IMR-90 (cell line): Measurements from ENCODE around the gene NRF1. TPM values are rescaled to one million over a fixed set of nuclear protein-coding genes. Genes with fewer than 3 reads are reported as not detected.

Experiments used
- ATAC-seq: fragments of 200-7000 bp; cut with Tn5 transposase; 2 replicates; pipeline ENCODE4 v1.9.1; 2020; ENCODE audit warnings: low read depth, mild to moderate bottlenecking, moderate library complexity
- BruUV-seq: library from RNA; stranded (reverse); fragments of 400-500 nt; replicated peaks from 2 replicates; lab custom pipeline; 2021; lab: Mats Ljungman, UMichigan
- CTCF ChIA-PET: fragments of 300-600 bp; formaldehyde crosslinking; extraction: SDS; loops from one replicate; lab custom pipeline; 2021; ENCODE audit warnings: antibody characterized with exemption; lab: Yijun Ruan, JAX
- POLR2A ChIA-PET: fragments of 300-600 bp; sonication (Branson Sonifier 250); formaldehyde crosslinking; loops from one replicate; lab custom pipeline; 2022; ENCODE audit warnings: antibody characterized with exemption; ENCODE audit not compliant: unreplicated experiment; lab: Charles Lee
- DNase-seq: peaks from one replicate; pipeline ENCODE4 v3.0.0; 2013
- H2AFZ ChIP-seq: replicated peaks from 2 replicates; pipeline ENCODE3; 2013; ENCODE audit warnings: low read length, mild to moderate bottlenecking; ENCODE audit not compliant: poor library complexity
- H2AK5ac ChIP-seq: 2 replicates; pipeline ENCODE4 v1.6.1; 2013; ENCODE audit warnings: low read depth, low read length, inconsistent platforms
- H2AK9ac ChIP-seq: replicated peaks from 2 replicates; pipeline ENCODE3; 2013; ENCODE audit warnings: mild to moderate bottlenecking, low read depth, low read length, moderate library complexity; ENCODE audit not compliant: poor library complexity
- H2BK120ac ChIP-seq: 2 replicates; pipeline ENCODE4 v1.6.1; 2013; ENCODE audit warnings: low read depth, low read length, inconsistent platforms
- H2BK15ac ChIP-seq: 3 replicates; pipeline ENCODE4 v1.6.1; 2013; ENCODE audit warnings: low read depth, low read length, inconsistent platforms
- H2BK20ac ChIP-seq: 2 replicates; pipeline ENCODE4 v1.6.1; 2013; ENCODE audit warnings: low read depth, mild to moderate bottlenecking, inconsistent platforms, low read length, moderate library complexity
- H2BK5ac ChIP-seq: 2 replicates; pipeline ENCODE4 v1.6.1; 2013; ENCODE audit warnings: mild to moderate bottlenecking, low read depth, low read length, inconsistent platforms; ENCODE audit not compliant: poor library complexity, severe bottlenecking
- H3K14ac ChIP-seq: replicated peaks from 2 replicates; pipeline ENCODE4 v1.6.1; 2013; ENCODE audit warnings: low read depth, low read length, inconsistent platforms
- H3K18ac ChIP-seq: 2 replicates; pipeline ENCODE4 v1.6.1; 2013; ENCODE audit warnings: low read depth, low read length, control low read depth
- H3K23ac ChIP-seq: 2 replicates; pipeline ENCODE4 v1.6.1; 2013; ENCODE audit warnings: low read depth, low read length, inconsistent platforms
- H3K27ac ChIP-seq: 2 replicates; pipeline ENCODE4 v1.5.1; 2013; ENCODE audit warnings: mild to moderate bottlenecking, control low read depth, low read length; ENCODE audit not compliant: insufficient read depth
- H3K27me3 ChIP-seq: 2 replicates; pipeline ENCODE4 v1.6.1; 2013; ENCODE audit warnings: low read length; ENCODE audit not compliant: control insufficient read depth, insufficient read depth
- H3K36me3 ChIP-seq: 2 replicates; pipeline ENCODE4 v1.6.1; 2013; ENCODE audit warnings: low read length, mixed read lengths; ENCODE audit not compliant: control insufficient read depth, insufficient read depth
- H3K4ac ChIP-seq: 2 replicates; pipeline ENCODE4 v1.6.1; 2013; ENCODE audit warnings: low read depth, low read length, inconsistent platforms
- H3K4me1 ChIP-seq: 2 replicates; pipeline ENCODE4 v1.6.1; 2013; ENCODE audit warnings: low read length, mixed read lengths; ENCODE audit not compliant: control insufficient read depth, insufficient read depth
- H3K4me2 ChIP-seq: 2 replicates; pipeline ENCODE4 v1.6.1; 2013; ENCODE audit warnings: low read depth, mild to moderate bottlenecking, control low read depth, low read length, moderate library complexity
- H3K4me3 ChIP-seq: 2 replicates; pipeline ENCODE4 v1.5.1; 2013; ENCODE audit warnings: low read depth, mild to moderate bottlenecking, control low read depth, low read length, moderate library complexity; ENCODE audit not compliant: insufficient read depth
- H3K56ac ChIP-seq: 2 replicates; pipeline ENCODE4 v1.6.1; 2013; ENCODE audit warnings: low read length, inconsistent platforms; ENCODE audit not compliant: insufficient read depth; ENCODE audit errors: extremely low read depth
- H3K79me1 ChIP-seq, 2 experiments: 2 replicates each; pipeline ENCODE4 v1.6.1; 2013; ENCODE audit warnings: low read length in 2 of 2, inconsistent platforms in 1 of 2, low read depth in 1 of 2
- H3K9ac ChIP-seq: 2 replicates; pipeline ENCODE4 v1.6.1; 2013; ENCODE audit warnings: low read depth, low read length, control low read depth
- H3K9me1 ChIP-seq: 2 replicates; pipeline ENCODE4 v1.6.1; 2013; ENCODE audit warnings: low read length, inconsistent platforms; ENCODE audit not compliant: insufficient read depth
- H3K9me3 ChIP-seq: 2 replicates; pipeline ENCODE4 v1.6.1; 2013; ENCODE audit warnings: low read length; ENCODE audit not compliant: control insufficient read depth, insufficient read depth
- H4K20me1 ChIP-seq: 2 replicates; pipeline ENCODE4 v1.6.1; 2013; ENCODE audit warnings: low read length, inconsistent platforms; ENCODE audit not compliant: insufficient read depth
- H4K5ac ChIP-seq: 2 replicates; pipeline ENCODE4 v1.6.1; 2013; ENCODE audit warnings: mild to moderate bottlenecking, low read depth, low read length, control low read depth
- H4K8ac ChIP-seq, 2 experiments: 2 replicates each; pipeline ENCODE4 v1.6.1; 2013; ENCODE audit warnings: low read depth in 2 of 2, low read length in 2 of 2, control low read depth in 1 of 2, inconsistent platforms in 1 of 2
- H4K91ac ChIP-seq: 2 replicates; pipeline ENCODE4 v1.6.1; 2013; ENCODE audit warnings: low read depth, low read length, inconsistent platforms; ENCODE audit not compliant: insufficient read depth
- ELK1 ChIP-seq: fragments of 150-350 bp; IDR thresholded peaks from 2 replicates; pipeline ENCODE4 v1.6.1; 2016; ENCODE audit warnings: low read depth, mild to moderate bottlenecking, low read length, moderate library complexity, borderline replicate concordance
- MAZ ChIP-seq: IDR thresholded peaks from 2 replicates; pipeline ENCODE4 v1.6.1; 2012; ENCODE audit warnings: low read depth, mild to moderate bottlenecking, low read length, improper control_type of control experiment, moderate library complexity, borderline replicate concordance
- WGBS, 2 experiments: methylation state at CpG; one replicate each; pipeline versions ENCODE4 v1.1.5 to v1.1.7; 2013; ENCODE audit warnings: missing lambda C conversion rate in 2 of 2; ENCODE audit not compliant: insufficient read length in 1 of 2; ENCODE audit errors: extremely low coverage in 2 of 2; 5-methylcytosine and 5-hydroxymethylcytosine counted together
- dilution Hi-C: fragments of 300-500 bp; cut with HindIII; formaldehyde crosslinking; loops from one replicate; pipeline ENCODE4 v1.14.3; 2018; ENCODE audit warnings: low sequenced_read_pairs; ENCODE audit not compliant: unreplicated experiment
- in situ Hi-C: fragments of 300-500 bp; cut with MboI; formaldehyde crosslinking; loops from 3 replicates; pipeline ENCODE4 v1.14.3; 2019; ENCODE audit warnings: low sequenced_read_pairs, inconsistent platforms, mixed read lengths
- intact Hi-C: fragments of 100-400 bp; cut with micrococcal nuclease; formaldehyde crosslinking; loops from 2 replicates; pipeline ENCODE4 v1.10.0; 2022
- polyA plus RNA-seq, 3 experiments: library from polyadenylated mRNA; depleted of rRNA; stranded (reverse); fragments of >200 nt; gene quantifications; 2 replicates each; pipeline ENCODE4 v1.2.3, GENCODE V29; 2012; ENCODE audit warnings: low replicate concordance in 1 of 3
- total RNA-seq: library from RNA; depleted of rRNA; stranded (reverse); fragments of >200 nt; gene quantifications from 2 replicates; pipeline ENCODE4 v1.2.3, GENCODE V29; 2012

NRF1 gene
- total and polyA plus RNA-seq, 2 of the 4 experiments (the other 2 are of a cell fraction), result 11.4 to 15.8 TPM

- DNase-seq, result peak; percentile 27
- no peak overlapping the region for H3K56ac ChIP-seq
- H2BK5ac ChIP-seq, result no peak overlapping the region
- no peak overlapping the region for H3K4me3 ChIP-seq
- no peak overlapping the region for H2BK20ac ChIP-seq
- no peak overlapping the region for H3K14ac ChIP-seq
- H4K91ac ChIP-seq, result no peak overlapping the region
- no peak overlapping the region for H2AK5ac ChIP-seq
- H4K8ac ChIP-seq, result no peak overlapping the region
- no peak overlapping the region for H3K4me2 ChIP-seq
- peaks cover 9% of the 10 kb centered on the region for H3K36me3 ChIP-seq
- no peak overlapping the region for H3K9ac ChIP-seq
- ChIA-PET CTCF (no interaction called here), POLR2A (interaction anchor here (0.6 to 0.7 kb wide), 2 partner anchors 1372 to 1578 kb away, joined by 3 read pairs; no protein-coding TSS in a partner anchor)
- no peaks in the 10 kb centered on the region for H3K27me3 ChIP-seq
- no peak overlapping the region for H3K23ac ChIP-seq
- ATAC-seq, result no peak
- no peak overlapping the region for H4K5ac ChIP-seq
- H3K9me3 ChIP-seq, result no peaks in the 10 kb centered on the region
- dilution Hi-C loops (no loop called here), intact Hi-C loops (no loop called here), in situ Hi-C loops (no loop called here)
- peaks cover 11% of the 10 kb centered on the region for H3K9me1 ChIP-seq
- H3K79me1 ChIP-seq, result peaks cover 0 to 14% of the 10 kb centered on the region in 2 experiments; a peak in 3 of 4 replicates
- no peak overlapping the region for H3K27ac ChIP-seq
- H2BK120ac ChIP-seq, result peak overlapping the region; percentile 2; the same call in 1 of the 2 replicates
- H2AK9ac ChIP-seq, result peak overlapping the region; percentile 15
- TF ChIP-seq MAZ, result no peak
- TF ChIP-seq ELK1, result no peak
- no TSS peak for BruUV-seq
- H3K18ac ChIP-seq, result no peak overlapping the region
- H2BK15ac ChIP-seq, result no peak overlapping the region
- WGBS, 2 experiments, result no CpG with 5 or more reads among the region's 4 CpGs
- H2AFZ ChIP-seq, result peak overlapping the region; percentile 47
- peaks cover 2% of the 10 kb centered on the region for H3K4me1 ChIP-seq
- peak overlapping the region; percentile 33; the same call in 1 of the 2 replicates for H3K4ac ChIP-seq
- H4K20me1 ChIP-seq, result no peaks in the 10 kb centered on the region
Observed at GRCh38 chr7:129690701-129691100, 79.2 kb downstream of the NRF1 start.
